Activated naive CD8-positive, alpha-beta T cell treated with anti-CD3 and anti-CD28 coated beads for 36 hours (primary cell): Measurements from ENCODE around the gene DENND1A. TPM values are rescaled to one million over a fixed set of nuclear protein-coding genes. Genes with fewer than 3 reads are reported as not detected.
"Not testable (repeated sequence)": the region's sequence is repeated elsewhere in the genome, so short reads cannot be mapped to it uniquely, and the experiment has no call there.

Source experiments
- DNase-seq: peaks from one replicate; pipeline ENCODE4 v3.0.0; 2021
- H3K27ac Mint-ChIP-seq: one replicate; pipeline ENCODE4 v1.8.0; 2022; ENCODE audit warnings: mild to moderate bottlenecking, moderate library complexity, mixed read lengths
- H3K27me3 Mint-ChIP-seq: one replicate; pipeline ENCODE4 v1.8.0; 2022; ENCODE audit warnings: mild to moderate bottlenecking, mixed read lengths
- H3K36me3 Mint-ChIP-seq: one replicate; pipeline ENCODE4 v1.8.0; 2021; ENCODE audit warnings: mild to moderate bottlenecking, mixed read lengths
- H3K4me1 Mint-ChIP-seq: one replicate; pipeline ENCODE4 v1.8.0; 2021; ENCODE audit warnings: mixed read lengths
- H3K4me3 Mint-ChIP-seq: one replicate; pipeline ENCODE4 v1.8.0; 2022; ENCODE audit warnings: mild to moderate bottlenecking, moderate library complexity, mixed read lengths
- H3K9me3 Mint-ChIP-seq: one replicate; pipeline ENCODE4 v1.8.0; 2022; ENCODE audit warnings: mixed read lengths
- total RNA-seq, 2 experiments: library from RNA; stranded (reverse); gene quantifications; one replicate each; pipeline ENCODE4 v1.2.3, GENCODE V29; 2021

The DENND1A gene
- total RNA-seq, 2 experiments from 2014 or later = 21.3 to 22.1 TPM

- Mint-ChIP-seq H3K27ac (no peak overlapping the region), H3K4me1 (peaks cover 54% of the 10 kb centered on the region), H3K27me3 (no peaks in the 10 kb centered on the region), H3K36me3 (no peaks in the 10 kb centered on the region), H3K4me3 (no peak overlapping the region), H3K9me3 (no peaks in the 10 kb centered on the region)
- no peak for DNase-seq
Observed at GRCh38 chr9:123336959-123337358, 593.0 kb downstream of the DENND1A start.

- H3K4me3 Mint-ChIP-seq = no peak overlapping the region
- H3K27me3 Mint-ChIP-seq = no peaks in the 10 kb centered on the region
- no peak overlapping the region for H3K27ac Mint-ChIP-seq
- H3K9me3 Mint-ChIP-seq = no peaks in the 10 kb centered on the region
- DNase-seq = no peak
- H3K4me1 Mint-ChIP-seq = peaks cover 51% of the 10 kb centered on the region
- no peaks in the 10 kb centered on the region for H3K36me3 Mint-ChIP-seq
Observed at GRCh38 chr9:123336449-123336848, 593.5 kb downstream of the DENND1A start.

- H3K4me3 Mint-ChIP-seq = no peak overlapping the region
- no peak for DNase-seq
- H3K4me1 Mint-ChIP-seq = peaks cover 46% of the 10 kb centered on the region
- H3K9me3 Mint-ChIP-seq = no peaks in the 10 kb centered on the region
- no peaks in the 10 kb centered on the region for H3K36me3 Mint-ChIP-seq
- H3K27ac Mint-ChIP-seq = no peak overlapping the region
- no peaks in the 10 kb centered on the region for H3K27me3 Mint-ChIP-seq
Observed at GRCh38 chr9:123335986-123336329, 594.0 kb downstream of the DENND1A start.

GRCh38 chr9:123335193-123335985 is 594.5 kb downstream of the DENND1A start:
- no peak for DNase-seq
- no peaks in the 10 kb centered on the region for H3K9me3 Mint-ChIP-seq
- no peak overlapping the region for H3K4me3 Mint-ChIP-seq
- H3K36me3 Mint-ChIP-seq = no peaks in the 10 kb centered on the region
- H3K4me1 Mint-ChIP-seq = peaks cover 41% of the 10 kb centered on the region
- no peaks in the 10 kb centered on the region for H3K27me3 Mint-ChIP-seq
- no peak overlapping the region for H3K27ac Mint-ChIP-seq

- Mint-ChIP-seq H3K36me3 (no peaks in the 10 kb centered on the region), H3K4me1 (peaks cover 33% of the 10 kb centered on the region), H3K27ac (no peak overlapping the region), H3K4me3 (no peak overlapping the region), H3K27me3 (no peaks in the 10 kb centered on the region), H3K9me3 (no peaks in the 10 kb centered on the region)
- DNase-seq = no peak
Observed at GRCh38 chr9:123334639-123335038, 595.3 kb downstream of the DENND1A start.

- H3K4me1 Mint-ChIP-seq = peaks cover 27% of the 10 kb centered on the region
- H3K9me3 Mint-ChIP-seq, H3K4me3 Mint-ChIP-seq, H3K27ac Mint-ChIP-seq, H3K27me3 Mint-ChIP-seq, DNase-seq, H3K36me3 Mint-ChIP-seq: not testable (repeated sequence)
Observed at GRCh38 chr9:123333058-123333669, 596.8 kb downstream of the DENND1A start.

GRCh38 chr9:123331346-123332060 is 598.4 kb downstream of the DENND1A start:
- Mint-ChIP-seq H3K4me3 (no peak overlapping the region), H3K27ac (no peak overlapping the region), H3K4me1 (peaks cover 21% of the 10 kb centered on the region), H3K36me3 (no peaks in the 10 kb centered on the region), H3K27me3 (no peaks in the 10 kb centered on the region), H3K9me3 (no peaks in the 10 kb centered on the region)
- no peak for DNase-seq

Other genes starting within 250 kb of the DENND1A start
- gene LHX2, start 81.6 kb upstream of the DENND1A start, total RNA-seq = not detected